HepG2 (cell line): ENCODE measurements around the gene LAMA5. TPM values are rescaled to one million over a fixed set of nuclear protein-coding genes. Genes with fewer than 3 reads are reported as not detected.
A peak's percentile ranks its signal among the peaks of the same experiment; 100 is the strongest.

Source experiments
- ATF1 ChIP-seq: IDR thresholded peaks from 2 replicates; pipeline ENCODE4 v1.6.1; 2016; ENCODE audit warnings: mild to moderate bottlenecking, control low read depth
- CREB3 ChIP-seq: sonication (generic); formaldehyde crosslinking; IDR thresholded peaks from 2 replicates; pipeline ENCODE4 v1.5.0; 2020; ENCODE audit warnings: missing genetic modification reagents
- CSRNP2 ChIP-seq: sonication (generic); formaldehyde crosslinking; conservative IDR thresholded peaks from 2 replicates; pipeline ENCODE4 v1.8.0; 2022; ENCODE audit warnings: low read depth, missing genetic modification reagents
- ELF1 ChIP-seq: sonication (generic); formaldehyde crosslinking; IDR thresholded peaks from 2 replicates; pipeline ENCODE4 v1.4.0; 2020; ENCODE audit warnings: missing genetic modification reagents
- ESRRA ChIP-seq: sonication (generic); formaldehyde crosslinking; IDR thresholded peaks from 2 replicates; pipeline ENCODE4 v1.5.1; 2020; ENCODE audit warnings: mild to moderate bottlenecking, low read depth, missing genetic modification reagents
- FOXJ3 ChIP-seq: sonication (generic); formaldehyde crosslinking; IDR thresholded peaks from 2 replicates; pipeline ENCODE4 v1.4.0; 2020; ENCODE audit warnings: missing genetic modification reagents, mild to moderate bottlenecking, borderline replicate concordance
- HDAC1 ChIP-seq: sonication (generic); formaldehyde crosslinking; IDR thresholded peaks from 2 replicates; pipeline ENCODE4 v1.5.1; 2020; ENCODE audit warnings: mild to moderate bottlenecking, missing genetic modification reagents
- HMG20A ChIP-seq: IDR thresholded peaks from 2 replicates; pipeline ENCODE4 v1.6.1; 2016; ENCODE audit warnings: borderline replicate concordance
- HNRNPL ChIP-seq: fragments of 200-400 bp; formaldehyde crosslinking; IDR thresholded peaks from 2 replicates; pipeline ENCODE4 v1.6.1; 2017; ENCODE audit warnings: mild to moderate bottlenecking, low read depth, low read length
- HOXD1 ChIP-seq: sonication (generic); formaldehyde crosslinking; IDR thresholded peaks from 2 replicates; pipeline ENCODE4 v1.5.0; 2020; ENCODE audit warnings: missing genetic modification reagents
- KLF12 ChIP-seq: sonication (generic); formaldehyde crosslinking; IDR thresholded peaks from 2 replicates; pipeline ENCODE4 v1.4.0; 2020; ENCODE audit warnings: missing genetic modification reagents, borderline replicate concordance
- MTF1 ChIP-seq: sonication (generic); formaldehyde crosslinking; IDR thresholded peaks from 2 replicates; pipeline ENCODE4 v1.5.0; 2020; ENCODE audit warnings: missing genetic modification reagents
- NCOA2 ChIP-seq: sonication (generic); formaldehyde crosslinking; IDR thresholded peaks from 2 replicates; pipeline ENCODE4 v1.8.0; 2022; ENCODE audit warnings: inconsistent platforms
- NCOR1 ChIP-seq: fragments of 200-600 bp; sonication (generic); IDR thresholded peaks from 2 replicates; pipeline ENCODE4 v1.7.0; 2017; ENCODE audit warnings: antibody characterized with exemption, low read length, borderline replicate concordance
- RAD21 ChIP-seq: fragments of 450-650 bp; formaldehyde crosslinking; IDR thresholded peaks from 2 replicates; pipeline ENCODE4 v1.5.0; 2020; ENCODE audit warnings: mild to moderate bottlenecking
- RXRA ChIP-seq: sonication (generic); formaldehyde crosslinking; IDR thresholded peaks from 2 replicates; pipeline ENCODE4 v1.5.1; 2020; ENCODE audit warnings: missing genetic modification reagents
- TFDP2 ChIP-seq: sonication (generic); formaldehyde crosslinking; IDR thresholded peaks from 2 replicates; pipeline ENCODE4 v1.4.0; 2020; ENCODE audit warnings: missing genetic modification reagents
- ZBTB39 ChIP-seq: sonication (generic); formaldehyde crosslinking; IDR thresholded peaks from 2 replicates; pipeline ENCODE4 v1.5.0; 2020; ENCODE audit warnings: missing genetic modification reagents
- ZFP36L2 ChIP-seq: sonication (generic); formaldehyde crosslinking; IDR thresholded peaks from 2 replicates; pipeline ENCODE4 v1.4.0; 2020; ENCODE audit warnings: missing genetic modification reagents
- ZFP90 ChIP-seq: sonication (generic); formaldehyde crosslinking; IDR thresholded peaks from 2 replicates; pipeline ENCODE4 v1.8.0; 2022; ENCODE audit warnings: missing genetic modification reagents, mild to moderate bottlenecking, inconsistent platforms, borderline replicate concordance
- ZNF10 ChIP-seq: sonication (generic); formaldehyde crosslinking; IDR thresholded peaks from 2 replicates; pipeline ENCODE4 v1.4.0; 2020; ENCODE audit warnings: mild to moderate bottlenecking, low read depth, missing genetic modification reagents, borderline replicate concordance
- ZNF12 ChIP-seq: sonication (generic); formaldehyde crosslinking; IDR thresholded peaks from 2 replicates; pipeline ENCODE4 v1.5.0; 2020; ENCODE audit warnings: missing genetic modification reagents
- ZNF44 ChIP-seq: sonication (generic); formaldehyde crosslinking; IDR thresholded peaks from 2 replicates; pipeline ENCODE4 v1.5.1; 2020; ENCODE audit warnings: mild to moderate bottlenecking, missing genetic modification reagents
- ZNF713 ChIP-seq: sonication (generic); formaldehyde crosslinking; IDR thresholded peaks from 2 replicates; pipeline ENCODE4 v1.4.0; 2020; ENCODE audit warnings: mild to moderate bottlenecking, missing genetic modification reagents
- ZNF75D ChIP-seq: sonication (generic); formaldehyde crosslinking; IDR thresholded peaks from 2 replicates; pipeline ENCODE4 v1.8.1; 2023; ENCODE audit warnings: missing genetic modification reagents, mild to moderate bottlenecking, borderline replicate concordance
- ZNF780A ChIP-seq: sonication (generic); formaldehyde crosslinking; IDR thresholded peaks from 2 replicates; pipeline ENCODE4 v1.8.0; 2022; ENCODE audit warnings: mild to moderate bottlenecking, missing genetic modification reagents, moderate library complexity
- ZSCAN25 ChIP-seq: sonication (generic); formaldehyde crosslinking; IDR thresholded peaks from 2 replicates; pipeline ENCODE4 v1.8.0; 2022; ENCODE audit warnings: mild to moderate bottlenecking, missing genetic modification reagents
- polyA plus RNA-seq, 8 experiments: library from polyadenylated mRNA; depleted of rRNA in 3 of 8; stranded (reverse) in 7 of 8; unstranded in 1 of 8; fragments of >200 nt; fragmentation: Illumina TruSeq in 4 of 8; extraction: Trizol in 4 of 8; gene quantifications; 2 replicates each; pipeline versions ENCODE4 v1.2.1 to v1.2.3, GENCODE V29; 2011 to 2016; ENCODE audit warnings: low read depth in 4 of 8, missing spikeins in 1 of 8, mixed read lengths in 1 of 8; ENCODE audit not compliant: insufficient read depth in 1 of 8
- total RNA-seq, 5 experiments: library from RNA; depleted of rRNA; stranded (reverse); fragments of >200 nt; fragmentation: Illumina TruSeq; extraction: Trizol; gene quantifications; 2 replicates each; pipeline ENCODE4 v1.2.3, GENCODE V29; 2016; ENCODE audit warnings: low read depth in 1 of 5

LAMA5 gene
- total and polyA plus RNA-seq, 2 of the 13 experiments (the other 11 are each of a cell fraction or from before 2014, with no cell fraction given), result 21.0 to 44.7 TPM

- TF ChIP-seq ZNF780A (CRISPR knock-in tag) (no peak), ELF1 (CRISPR knock-in tag) (peak; percentile 90), ZFP90 (CRISPR knock-in tag) (no peak), MTF1 (CRISPR knock-in tag) (no peak), FOXJ3 (CRISPR knock-in tag) (no peak), CREB3 (CRISPR knock-in tag) (no peak), ATF1 (CRISPR knock-in tag) (0 out of 2 replicates have a peak, but pooled peaks have one; percentile 69), CSRNP2 (CRISPR knock-in tag) (no peak), ZFP36L2 (CRISPR knock-in tag) (no peak), TFDP2 (CRISPR knock-in tag) (peak; percentile 92), RAD21 (CRISPR knock-in tag) (peak; percentile 94), RXRA (peak; percentile 87), HOXD1 (CRISPR knock-in tag) (peak; percentile 71), HNRNPL (peak; percentile 45; the same call in 1 of the 2 replicates), ZNF44 (no peak), ZNF10 (CRISPR knock-in tag) (no peak), HDAC1 (peak; percentile 94), KLF12 (CRISPR knock-in tag) (peak; percentile 46; the same call in 1 of the 2 replicates), NCOR1 (no peak; the same call in 1 of the 2 replicates), ZSCAN25 (CRISPR knock-in tag) (peak; percentile 97), NCOA2 (CRISPR knock-in tag) (peak; percentile 70), ZNF713 (peak; percentile 40; the same call in 1 of the 2 replicates), ZNF12 (CRISPR knock-in tag) (no peak), ZBTB39 (CRISPR knock-in tag) (peak; percentile 83; the same call in 1 of the 2 replicates), ESRRA (no peak), HMG20A (CRISPR knock-in tag) (no peak), ZNF75D (CRISPR knock-in tag) (no peak)
These were observed 64.6 kb downstream of the LAMA5 start, which contains the start of gene ADRM1 (continued) for GRCh38 chr20:62302341-62303061.
